WTC11 (cell line): ENCODE measurements around the gene TMEM187. TPM values are rescaled to one million over a fixed set of nuclear protein-coding genes. Genes with fewer than 3 reads are reported as not detected.
A peak's percentile ranks its signal among the peaks of the same experiment; 100 is the strongest.

Experiments
- ATAC-seq: fragments of 200-7000 bp; cut with Tn5 transposase; 2 replicates; pipeline ENCODE4 v1.10.0; 2021; ENCODE audit warnings: mild to moderate bottlenecking, moderate library complexity
- CTCF ChIA-PET: fragments of 300-600 bp; sonication (Branson Sonifier 250); formaldehyde crosslinking; loops from one replicate; lab custom pipeline; 2021; ENCODE audit warnings: antibody characterized with exemption; lab: Charles Lee
- POLR2A ChIA-PET: fragments of 350-600 bp; sonication (Branson Sonifier 250); formaldehyde crosslinking; loops from one replicate; lab custom pipeline; 2021; ENCODE audit warnings: antibody characterized with exemption; lab: Charles Lee
- DNase-seq: peaks from one replicate; pipeline ENCODE4 v3.0.0; 2021; ENCODE audit warnings: low spot score
- H3K27ac Mint-ChIP-seq: 2 replicates; pipeline ENCODE4 v1.8.0; 2021; ENCODE audit warnings: mixed read lengths
- H3K27me3 Mint-ChIP-seq: 2 replicates; pipeline ENCODE4 v1.8.0; 2021; ENCODE audit warnings: low read depth, mild to moderate bottlenecking, moderate library complexity, mixed read lengths
- H3K36me3 Mint-ChIP-seq: 2 replicates; pipeline ENCODE4 v1.8.0; 2021; ENCODE audit warnings: mixed read lengths
- H3K4me1 Mint-ChIP-seq: 2 replicates; pipeline ENCODE4 v1.8.0; 2022; ENCODE audit warnings: mixed read lengths
- H3K4me3 Mint-ChIP-seq: 2 replicates; pipeline ENCODE4 v1.8.0; 2021; ENCODE audit warnings: mild to moderate bottlenecking, moderate library complexity, mixed read lengths
- H3K9me3 Mint-ChIP-seq: 2 replicates; pipeline ENCODE4 v1.8.0; 2021; ENCODE audit warnings: mixed read lengths
- ATF3 ChIP-seq: sonication (generic); formaldehyde crosslinking; conservative IDR thresholded peaks from 2 replicates; pipeline ENCODE4 v1.8.1; 2022; ENCODE audit warnings: mild to moderate bottlenecking, missing genetic modification reagents
- EMX1 ChIP-seq: fragments of 250-450 bp; sonication (Bioruptor Pico); IDR thresholded peaks from 2 replicates; pipeline ENCODE4 v1.8.0; 2021; ENCODE audit warnings: mild to moderate bottlenecking
- FOXP1 ChIP-seq: sonication (generic); formaldehyde crosslinking; IDR thresholded peaks from 2 replicates; pipeline ENCODE4 v1.8.0; 2022; ENCODE audit warnings: missing genetic modification reagents, mild to moderate bottlenecking, moderate library complexity, borderline replicate concordance
- GTF2I ChIP-seq: fragments of 250-450 bp; sonication (Bioruptor Pico); conservative IDR thresholded peaks from 2 replicates; pipeline ENCODE4 v1.4.0; 2021; ENCODE audit warnings: mild to moderate bottlenecking
- IRF2 ChIP-seq: sonication (generic); formaldehyde crosslinking; IDR thresholded peaks from 2 replicates; pipeline ENCODE4 v1.8.0; 2022; ENCODE audit warnings: low read depth, missing genetic modification reagents, borderline replicate concordance
- JUN ChIP-seq: sonication (generic); formaldehyde crosslinking; IDR thresholded peaks from 2 replicates; pipeline ENCODE4 v1.8.0; 2023; ENCODE audit warnings: mild to moderate bottlenecking, missing genetic modification reagents
- NFATC4 ChIP-seq: fragments of 250-450 bp; sonication (Bioruptor Pico); IDR thresholded peaks from 2 replicates; pipeline ENCODE4 v1.9.0; 2021; ENCODE audit warnings: mild to moderate bottlenecking
- NR3C1 ChIP-seq: sonication (generic); formaldehyde crosslinking; conservative IDR thresholded peaks from 2 replicates; pipeline ENCODE4 v1.8.1; 2023; ENCODE audit warnings: low read depth, mild to moderate bottlenecking, missing genetic modification reagents
- RORB ChIP-seq: fragments of 250-450 bp; sonication (Bioruptor Pico); IDR thresholded peaks from 2 replicates; pipeline ENCODE4 v1.9.0; 2021; ENCODE audit warnings: mild to moderate bottlenecking
- ZNF121 ChIP-seq: sonication (generic); formaldehyde crosslinking; IDR thresholded peaks from 2 replicates; pipeline ENCODE4 v1.8.0; 2023; ENCODE audit warnings: missing genetic modification reagents
- ZNF138 ChIP-seq: sonication (generic); formaldehyde crosslinking; conservative IDR thresholded peaks from 2 replicates; pipeline ENCODE4 v1.8.1; 2022; ENCODE audit warnings: mild to moderate bottlenecking, moderate library complexity, missing genetic modification reagents
- total RNA-seq: library from RNA; stranded (reverse); gene quantifications from 3 replicates; pipeline ENCODE4 v1.2.3, GENCODE V29; 2021
- TF ChIP-seq, protein P1 (sequence below): fragments of 250-450 bp; sonication (Bioruptor Pico); IDR thresholded peaks from 2 replicates; pipeline ENCODE4 v2.1.2; 2022; ENCODE audit warnings: mild to moderate bottlenecking, moderate library complexity
- TF ChIP-seq, protein P2 (sequence below): fragments of 250-450 bp; sonication (Bioruptor Pico); IDR thresholded peaks from 2 replicates; pipeline ENCODE4 v1.9.0; 2021; ENCODE audit warnings: mild to moderate bottlenecking, borderline replicate concordance
- TF ChIP-seq, protein P3 (sequence below): sonication (generic); formaldehyde crosslinking; IDR thresholded peaks from 2 replicates; pipeline ENCODE4 v1.8.0; 2022; ENCODE audit warnings: mild to moderate bottlenecking, missing genetic modification reagents
- TF ChIP-seq, protein P4 (sequence below): sonication (generic); formaldehyde crosslinking; IDR thresholded peaks from 2 replicates; pipeline ENCODE4 v1.8.1; 2022; ENCODE audit warnings: mild to moderate bottlenecking, moderate library complexity, missing genetic modification reagents
- TF ChIP-seq, protein P5 (sequence below): fragments of 250-450 bp; sonication (Bioruptor Pico); IDR thresholded peaks from 2 replicates; pipeline ENCODE4 v1.8.0; 2021; ENCODE audit warnings: mild to moderate bottlenecking

The TMEM187 gene
- total RNA-seq, 1 experiment from 2014 or later, result 8.4 TPM

GRCh38 chrX:153924149-153924861 lies 48.2 kb upstream of the TMEM187 start:
- H3K27me3 Mint-ChIP-seq, result no peaks in the 10 kb centered on the region
- no peak overlapping the region for H3K27ac Mint-ChIP-seq
- POLR2A ChIA-PET, result interaction anchor here (0.6 kb wide), 1 partner anchor 21 kb away, joined by 6 read pairs; no protein-coding TSS in a partner anchor
- H3K4me1 Mint-ChIP-seq, result peaks cover 28% of the 10 kb centered on the region
- ATAC-seq (no peak), DNase-seq (no peak)
- no peaks in the 10 kb centered on the region for H3K9me3 Mint-ChIP-seq
- peak overlapping the region; percentile 86; the same call in 1 of the 2 replicates for H3K4me3 Mint-ChIP-seq
- TF ChIP-seq ZNF138 (CRISPR knock-in tag) (no peak), EMX1 (CRISPR knock-in tag) (no peak), FOXP1 (CRISPR knock-in tag) (no peak), ATF3 (CRISPR knock-in tag) (no peak), NR3C1 (CRISPR knock-in tag) (no peak), NFATC4 (CRISPR knock-in tag) (no peak)
- TF ChIP-seq, protein P1, sequence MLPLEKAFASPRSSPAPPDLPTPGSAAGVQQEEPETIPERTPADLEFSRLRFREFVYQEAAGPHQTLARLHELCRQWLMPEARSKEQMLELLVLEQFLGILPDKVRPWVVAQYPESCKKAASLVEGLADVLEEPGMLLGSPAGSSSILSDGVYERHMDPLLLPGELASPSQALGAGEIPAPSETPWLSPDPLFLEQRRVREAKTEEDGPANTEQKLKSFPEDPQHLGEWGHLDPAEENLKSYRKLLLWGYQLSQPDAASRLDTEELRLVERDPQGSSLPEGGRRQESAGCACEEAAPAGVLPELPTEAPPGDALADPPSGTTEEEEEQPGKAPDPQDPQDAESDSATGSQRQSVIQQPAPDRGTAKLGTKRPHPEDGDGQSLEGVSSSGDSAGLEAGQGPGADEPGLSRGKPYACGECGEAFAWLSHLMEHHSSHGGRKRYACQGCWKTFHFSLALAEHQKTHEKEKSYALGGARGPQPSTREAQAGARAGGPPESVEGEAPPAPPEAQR (CRISPR knock-in tag), result no peak
- TF ChIP-seq, protein P2, sequence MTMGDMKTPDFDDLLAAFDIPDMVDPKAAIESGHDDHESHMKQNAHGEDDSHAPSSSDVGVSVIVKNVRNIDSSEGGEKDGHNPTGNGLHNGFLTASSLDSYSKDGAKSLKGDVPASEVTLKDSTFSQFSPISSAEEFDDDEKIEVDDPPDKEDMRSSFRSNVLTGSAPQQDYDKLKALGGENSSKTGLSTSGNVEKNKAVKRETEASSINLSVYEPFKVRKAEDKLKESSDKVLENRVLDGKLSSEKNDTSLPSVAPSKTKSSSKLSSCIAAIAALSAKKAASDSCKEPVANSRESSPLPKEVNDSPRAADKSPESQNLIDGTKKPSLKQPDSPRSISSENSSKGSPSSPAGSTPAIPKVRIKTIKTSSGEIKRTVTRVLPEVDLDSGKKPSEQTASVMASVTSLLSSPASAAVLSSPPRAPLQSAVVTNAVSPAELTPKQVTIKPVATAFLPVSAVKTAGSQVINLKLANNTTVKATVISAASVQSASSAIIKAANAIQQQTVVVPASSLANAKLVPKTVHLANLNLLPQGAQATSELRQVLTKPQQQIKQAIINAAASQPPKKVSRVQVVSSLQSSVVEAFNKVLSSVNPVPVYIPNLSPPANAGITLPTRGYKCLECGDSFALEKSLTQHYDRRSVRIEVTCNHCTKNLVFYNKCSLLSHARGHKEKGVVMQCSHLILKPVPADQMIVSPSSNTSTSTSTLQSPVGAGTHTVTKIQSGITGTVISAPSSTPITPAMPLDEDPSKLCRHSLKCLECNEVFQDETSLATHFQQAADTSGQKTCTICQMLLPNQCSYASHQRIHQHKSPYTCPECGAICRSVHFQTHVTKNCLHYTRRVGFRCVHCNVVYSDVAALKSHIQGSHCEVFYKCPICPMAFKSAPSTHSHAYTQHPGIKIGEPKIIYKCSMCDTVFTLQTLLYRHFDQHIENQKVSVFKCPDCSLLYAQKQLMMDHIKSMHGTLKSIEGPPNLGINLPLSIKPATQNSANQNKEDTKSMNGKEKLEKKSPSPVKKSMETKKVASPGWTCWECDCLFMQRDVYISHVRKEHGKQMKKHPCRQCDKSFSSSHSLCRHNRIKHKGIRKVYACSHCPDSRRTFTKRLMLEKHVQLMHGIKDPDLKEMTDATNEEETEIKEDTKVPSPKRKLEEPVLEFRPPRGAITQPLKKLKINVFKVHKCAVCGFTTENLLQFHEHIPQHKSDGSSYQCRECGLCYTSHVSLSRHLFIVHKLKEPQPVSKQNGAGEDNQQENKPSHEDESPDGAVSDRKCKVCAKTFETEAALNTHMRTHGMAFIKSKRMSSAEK (CRISPR knock-in tag), result no peak
- TF ChIP-seq, protein P3, sequence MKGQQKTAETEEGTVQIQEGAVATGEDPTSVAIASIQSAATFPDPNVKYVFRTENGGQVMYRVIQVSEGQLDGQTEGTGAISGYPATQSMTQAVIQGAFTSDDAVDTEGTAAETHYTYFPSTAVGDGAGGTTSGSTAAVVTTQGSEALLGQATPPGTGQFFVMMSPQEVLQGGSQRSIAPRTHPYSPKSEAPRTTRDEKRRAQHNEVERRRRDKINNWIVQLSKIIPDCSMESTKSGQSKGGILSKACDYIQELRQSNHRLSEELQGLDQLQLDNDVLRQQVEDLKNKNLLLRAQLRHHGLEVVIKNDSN (CRISPR knock-in tag), result no peak
- TF ChIP-seq, protein P4, sequence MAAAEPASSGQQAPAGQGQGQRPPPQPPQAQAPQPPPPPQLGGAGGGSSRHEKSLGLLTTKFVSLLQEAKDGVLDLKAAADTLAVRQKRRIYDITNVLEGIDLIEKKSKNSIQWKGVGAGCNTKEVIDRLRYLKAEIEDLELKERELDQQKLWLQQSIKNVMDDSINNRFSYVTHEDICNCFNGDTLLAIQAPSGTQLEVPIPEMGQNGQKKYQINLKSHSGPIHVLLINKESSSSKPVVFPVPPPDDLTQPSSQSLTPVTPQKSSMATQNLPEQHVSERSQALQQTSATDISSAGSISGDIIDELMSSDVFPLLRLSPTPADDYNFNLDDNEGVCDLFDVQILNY (CRISPR knock-in tag), result no peak
- H3K36me3 Mint-ChIP-seq, result 0 out of 2 replicates have a peak, but pooled peaks cover 6% of the 10 kb centered on the region
- CTCF ChIA-PET, result interaction anchor here (0.7 to 6.9 kb wide), 7 partner anchors 11 to 130 kb away, joined by 3 to 116 read pairs (median 4); partner anchors contain the start of genes IDH3G, NAA10, RENBP and SSR4

DNA sequence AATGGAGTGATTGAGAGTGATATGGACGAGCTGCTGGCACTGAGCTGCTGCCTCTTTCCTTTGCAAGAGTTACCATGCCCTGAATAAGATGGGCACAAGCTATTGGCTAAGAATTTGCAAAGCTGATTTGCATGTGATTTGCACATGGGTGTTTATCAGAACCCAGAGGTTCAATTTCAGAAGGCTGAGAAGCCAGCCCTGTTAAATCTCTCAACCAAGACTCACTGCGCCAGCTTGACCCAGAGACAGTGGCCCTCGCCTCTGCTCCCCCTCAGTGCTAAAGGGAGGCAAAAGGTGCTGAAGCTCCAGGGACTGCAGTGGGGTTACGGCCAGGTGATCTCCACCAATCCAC lies 47.2 kb upstream of the TMEM187 start:
- no peak for TF ChIP-seq IRF2 (CRISPR knock-in tag)
- TF ChIP-seq GTF2I (CRISPR knock-in tag), result no peak
- TF ChIP-seq ZNF121, result no peak
- no peak for TF ChIP-seq RORB (CRISPR knock-in tag)
- TF ChIP-seq, protein P5, sequence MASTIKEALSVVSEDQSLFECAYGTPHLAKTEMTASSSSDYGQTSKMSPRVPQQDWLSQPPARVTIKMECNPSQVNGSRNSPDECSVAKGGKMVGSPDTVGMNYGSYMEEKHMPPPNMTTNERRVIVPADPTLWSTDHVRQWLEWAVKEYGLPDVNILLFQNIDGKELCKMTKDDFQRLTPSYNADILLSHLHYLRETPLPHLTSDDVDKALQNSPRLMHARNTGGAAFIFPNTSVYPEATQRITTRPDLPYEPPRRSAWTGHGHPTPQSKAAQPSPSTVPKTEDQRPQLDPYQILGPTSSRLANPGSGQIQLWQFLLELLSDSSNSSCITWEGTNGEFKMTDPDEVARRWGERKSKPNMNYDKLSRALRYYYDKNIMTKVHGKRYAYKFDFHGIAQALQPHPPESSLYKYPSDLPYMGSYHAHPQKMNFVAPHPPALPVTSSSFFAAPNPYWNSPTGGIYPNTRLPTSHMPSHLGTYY (CRISPR knock-in tag), result no peak
- TF ChIP-seq JUN (CRISPR knock-in tag), result no peak
- TF ChIP-seq, all 79 proteins: peak for 0
- CTCF ChIA-PET, result interaction anchor here (0.5 to 6.9 kb wide), 12 partner anchors 10 to 199 kb away, joined by 3 to 116 read pairs (median 4); partner anchors contain the start of genes NAA10 and RENBP
- no peak for DNase-seq
- no peaks in the 10 kb centered on the region for H3K36me3 Mint-ChIP-seq
- no peak for ATAC-seq
- peaks cover 28% of the 10 kb centered on the region for H3K4me1 Mint-ChIP-seq
- H3K9me3 Mint-ChIP-seq, result no peaks in the 10 kb centered on the region
- POLR2A ChIA-PET, result interaction anchor here (0.6 to 1.7 kb wide), 6 partner anchors 20 to 241 kb away, joined by 3 to 4 read pairs (median 3); no protein-coding TSS in a partner anchor
- peak overlapping the region; percentile 87 for H3K27ac Mint-ChIP-seq
- H3K27me3 Mint-ChIP-seq, result no peaks in the 10 kb centered on the region
- peak overlapping the region; percentile 86 for H3K4me3 Mint-ChIP-seq
